Activated CD8-positive, alpha-beta memory T cell treated with anti-CD3 and anti-CD28 coated beads for 36 hours (primary cell): ENCODE results near the gene AMZ1. TPM values are rescaled to one million over a fixed set of nuclear protein-coding genes. Genes with fewer than 3 reads are reported as not detected.

Source experiments
- total RNA-seq, 2 experiments: library from RNA; stranded (reverse); gene quantifications; one replicate each; pipeline ENCODE4 v1.2.3, GENCODE V29; 2021

Gene AMZ1
- total RNA-seq, 2 experiments from 2014 or later = not detected

Other genes with a start within 250 kb of the AMZ1 start
- gene GRIFIN, start 211.8 kb upstream of the AMZ1 start, total RNA-seq = not detected
- 10 to 100 TPM; 22.4 to 24.2 TPM for gene LFNG, start 168.4 kb upstream of the AMZ1 start, total RNA-seq
- 10 to 100 TPM; 37.3 to 39.1 TPM for gene BRAT1, start 132.7 kb upstream of the AMZ1 start, total RNA-seq
- gene IQCE, start 129.2 kb upstream of the AMZ1 start, total RNA-seq = 10 to 100 TPM; 10.3 to 11.2 TPM
- 10 to 100 TPM; 22.9 to 24.3 TPM for gene TTYH3, start 56.2 kb upstream of the AMZ1 start, total RNA-seq
- 10 to 100 TPM; 19.1 to 21.4 TPM for gene GNA12, start 156.1 kb downstream of the AMZ1 start, total RNA-seq